Liver (tissue), 9 donors: ENCODE data around the gene SNX10. TPM values are rescaled to one million over a fixed set of nuclear protein-coding genes. Genes with fewer than 3 reads are reported as not detected.
A peak's percentile ranks its signal among the peaks of the same experiment; 100 is the strongest.

Source experiments
- DNase-seq: peaks from one replicate; pipeline ENCODE4 v3.0.0-alpha.2; 2017; ENCODE audit warnings: low spot score
- H3K27ac ChIP-seq, 2 donors: one replicate each; pipeline ENCODE4 v1.7.0; 2013; ENCODE audit warnings: inconsistent platforms in 2 of 2, low read length in 2 of 2, control low read depth in 1 of 2, low read depth in 1 of 2, mild to moderate bottlenecking in 1 of 2
- H3K27me3 ChIP-seq, 4 donors: one replicate each; pipeline versions ENCODE4 v1.6.1 to v1.7.0; 2013; ENCODE audit warnings: low read length in 3 of 4, inconsistent platforms in 1 of 4, mild to moderate bottlenecking in 1 of 4, moderate library complexity in 1 of 4; ENCODE audit not compliant: control insufficient read depth in 4 of 4, insufficient read depth in 4 of 4
- H3K36me3 ChIP-seq, 4 donors: one replicate each; pipeline versions ENCODE4 v1.6.1 to v1.7.0; 2013; ENCODE audit warnings: low read length in 3 of 4, mild to moderate bottlenecking in 3 of 4, low read depth in 1 of 4, moderate library complexity in 1 of 4; ENCODE audit not compliant: control insufficient read depth in 4 of 4, insufficient read depth in 3 of 4
- H3K4me1 ChIP-seq, 4 donors: one replicate each; pipeline versions ENCODE4 v1.6.1 to v1.7.0; 2013; ENCODE audit warnings: low read length in 3 of 4, mild to moderate bottlenecking in 3 of 4, moderate library complexity in 1 of 4; ENCODE audit not compliant: control insufficient read depth in 4 of 4, insufficient read depth in 4 of 4
- H3K4me3 ChIP-seq, 3 donors: one replicate each; pipeline versions ENCODE4 v1.6.1 to v1.7.0; 2013; ENCODE audit warnings: low read length in 3 of 3, control low read depth in 1 of 3, low read depth in 1 of 3, mild to moderate bottlenecking in 1 of 3
- H3K9ac ChIP-seq, 2 donors: one replicate each; pipeline ENCODE4 v1.7.0; 2013; ENCODE audit warnings: low read length in 2 of 2, mild to moderate bottlenecking in 2 of 2, moderate library complexity in 2 of 2, control low read depth in 1 of 2, low read depth in 1 of 2
- H3K9me3 ChIP-seq, 4 donors: one replicate each; pipeline versions ENCODE4 v1.6.1 to v1.7.0; 2013; ENCODE audit warnings: low read length in 3 of 4; ENCODE audit not compliant: control insufficient read depth in 4 of 4
- CTCF ChIP-seq: fragments of 150-350 bp; IDR thresholded peaks from 2 replicates; pipeline ENCODE4 v1.5.1; 2017; ENCODE audit warnings: improper control_type of control experiment, low read depth, low read length; ENCODE audit not compliant: missing input control
- EGR1 ChIP-seq, 2 donors: IDR thresholded peaks; 2 replicates each; pipeline ENCODE4 v1.6.1; 2016 to 2018; ENCODE audit warnings: antibody characterized with exemption in 2 of 2, low read depth in 2 of 2
- FOXA1 ChIP-seq: IDR thresholded peaks from 2 replicates; pipeline ENCODE4 v1.6.1; 2016; ENCODE audit warnings: antibody characterized with exemption
- FOXA2 ChIP-seq: IDR thresholded peaks from 2 replicates; pipeline ENCODE4 v1.6.1; 2016; ENCODE audit warnings: antibody characterized with exemption
- GABPA ChIP-seq, 2 donors: IDR thresholded peaks in 1 of 2; conservative IDR thresholded peaks in 1 of 2; 2 replicates each; pipeline ENCODE4 v1.6.1; 2016; ENCODE audit warnings: antibody characterized with exemption in 2 of 2, mild to moderate bottlenecking in 1 of 2, moderate library complexity in 1 of 2
- HNF4A ChIP-seq, 2 donors: conservative IDR thresholded peaks; 2 replicates each; pipeline ENCODE4 v1.6.1; 2016; ENCODE audit warnings: antibody characterized with exemption in 2 of 2, mild to moderate bottlenecking in 2 of 2
- HNF4G ChIP-seq: IDR thresholded peaks from 2 replicates; pipeline ENCODE4 v1.6.1; 2016; ENCODE audit warnings: antibody characterized with exemption
- JUND ChIP-seq, 2 donors: IDR thresholded peaks; 2 replicates each; pipeline ENCODE4 v1.6.1; 2016; ENCODE audit warnings: antibody characterized with exemption in 2 of 2
- MAX ChIP-seq: IDR thresholded peaks from 2 replicates; pipeline ENCODE4 v1.6.1; 2016; ENCODE audit warnings: antibody characterized with exemption
- NR2F2 ChIP-seq: IDR thresholded peaks from 2 replicates; pipeline ENCODE4 v1.6.1; 2016; ENCODE audit warnings: antibody characterized with exemption
- RAD21 ChIP-seq, 2 donors: IDR thresholded peaks; 2 replicates each; pipeline ENCODE4 v1.6.1; 2016; ENCODE audit warnings: antibody characterized with exemption in 2 of 2, mild to moderate bottlenecking in 2 of 2
- RXRA ChIP-seq, 2 donors: IDR thresholded peaks; 2 replicates each; pipeline ENCODE4 v1.6.1; 2017 to 2018; ENCODE audit warnings: antibody characterized with exemption in 2 of 2, mild to moderate bottlenecking in 1 of 2
- SP1 ChIP-seq: IDR thresholded peaks from 2 replicates; pipeline ENCODE4 v1.6.1; 2018; ENCODE audit warnings: antibody characterized with exemption, mild to moderate bottlenecking
- TAF1 ChIP-seq: conservative IDR thresholded peaks from 2 replicates; pipeline ENCODE4 v1.6.1; 2016; ENCODE audit warnings: antibody characterized with exemption, mild to moderate bottlenecking
- YY1 ChIP-seq: IDR thresholded peaks from 2 replicates; pipeline ENCODE4 v1.6.1; 2016; ENCODE audit warnings: antibody characterized with exemption, mild to moderate bottlenecking
- ZBTB33 ChIP-seq: IDR thresholded peaks from 2 replicates; pipeline ENCODE4 v1.6.1; 2016; ENCODE audit warnings: antibody characterized with exemption
- WGBS: extraction: QIAGEN DNeasy Blood & Tissue Kit; methylation state at CpG from one replicate; pipeline ENCODE4 v1.1.7; 2013; 5-methylcytosine and 5-hydroxymethylcytosine counted together
- polyA plus RNA-seq, 2 donors: library from polyadenylated mRNA; stranded (reverse) in 1 of 2; unstranded in 1 of 2; fragments of 200-250 nt in 1 of 2; fragments of >200 nt in 1 of 2; fragmentation: Nextera tagmentation in 1 of 2; extraction: Ambion mirVana in 1 of 2; gene quantifications; one replicate each; pipeline versions ENCODE4 v1.2.1 to v1.2.3, GENCODE V29; 2013 to 2015
- total RNA-seq, 2 donors: library from RNA; depleted of rRNA; stranded (reverse); fragments of >200 nt; gene quantifications; one replicate each; pipeline ENCODE4 v1.2.3, GENCODE V29; 2014
- TF ChIP-seq, protein P1 (sequence below): IDR thresholded peaks from 2 replicates; pipeline ENCODE4 v1.6.1; 2016; ENCODE audit warnings: antibody characterized with exemption
- TF ChIP-seq, protein P2 (sequence below): IDR thresholded peaks from 2 replicates; pipeline ENCODE4 v1.6.1; 2016; ENCODE audit warnings: antibody characterized with exemption, mild to moderate bottlenecking
- donor health status: healthy.
- donor health status: healthy.
- donor health status: healthy.
- donor health status: healthy.
- donor health status: healthy.

The SNX10 gene
- total and polyA plus RNA-seq, 4 donors: 5.9 to 15.9 (median 12.8) TPM

- no peak for TF ChIP-seq CTCF
- no peak for TF ChIP-seq NR2F2
- no peak for TF ChIP-seq FOXA1
- no peak for TF ChIP-seq SP1
- no peak for TF ChIP-seq HNF4A (conservative IDR thresholded peaks at IDR 0.05)
- TF ChIP-seq MAX: no peak
- TF ChIP-seq JUND (IDR thresholded peaks at IDR 0.05): no peak
These were observed 37.1 kb downstream of the SNX10 start (continued) for GRCh38 chr7:26328498-26329390.

GRCh38 chr7:26329520-26330255 lies 38.0 kb downstream of the SNX10 start:
- Histone ChIP-seq H3K27ac (peak overlapping the region; percentile 17 to 66), H3K9me3 (no peaks in the 10 kb centered on the region), H3K36me3 (no peaks in the 10 kb centered on the region), H3K27me3 (no peaks in the 10 kb centered on the region), H3K9ac (no peak overlapping the region), H3K4me3 (no peak overlapping the region), H3K4me1 (peaks cover 2 to 30% (median 9%) of the 10 kb centered on the region in 4 donors)
- DNase-seq: no peak
- 76% methylated on average over 13 of the region's 13 CpGs for WGBS
- TF ChIP-seq EGR1 (IDR thresholded peaks at IDR 0.05; ENCODE audit: low read depth in 2 of 2) (no peak), YY1 (no peak), RXRA (IDR thresholded peaks at IDR 0.05) (no peak), GABPA (IDR thresholded peaks at IDR 0.05 in 1 of 2, conservative IDR thresholded peaks at IDR 0.05 in 1 of 2) (no peak), RAD21 (IDR thresholded peaks at IDR 0.05) (no peak), JUND (IDR thresholded peaks at IDR 0.05) (no peak), HNF4G (no peak), HNF4A (conservative IDR thresholded peaks at IDR 0.05) (no peak), FOXA1 (no peak), TAF1 (no peak), FOXA2 (no peak), ZBTB33 (no peak), CTCF (no peak), NR2F2 (no peak), MAX (no peak)
- TF ChIP-seq, protein P1, sequence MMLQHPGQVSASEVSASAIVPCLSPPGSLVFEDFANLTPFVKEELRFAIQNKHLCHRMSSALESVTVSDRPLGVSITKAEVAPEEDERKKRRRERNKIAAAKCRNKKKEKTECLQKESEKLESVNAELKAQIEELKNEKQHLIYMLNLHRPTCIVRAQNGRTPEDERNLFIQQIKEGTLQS: no peak
- TF ChIP-seq, protein P2, sequence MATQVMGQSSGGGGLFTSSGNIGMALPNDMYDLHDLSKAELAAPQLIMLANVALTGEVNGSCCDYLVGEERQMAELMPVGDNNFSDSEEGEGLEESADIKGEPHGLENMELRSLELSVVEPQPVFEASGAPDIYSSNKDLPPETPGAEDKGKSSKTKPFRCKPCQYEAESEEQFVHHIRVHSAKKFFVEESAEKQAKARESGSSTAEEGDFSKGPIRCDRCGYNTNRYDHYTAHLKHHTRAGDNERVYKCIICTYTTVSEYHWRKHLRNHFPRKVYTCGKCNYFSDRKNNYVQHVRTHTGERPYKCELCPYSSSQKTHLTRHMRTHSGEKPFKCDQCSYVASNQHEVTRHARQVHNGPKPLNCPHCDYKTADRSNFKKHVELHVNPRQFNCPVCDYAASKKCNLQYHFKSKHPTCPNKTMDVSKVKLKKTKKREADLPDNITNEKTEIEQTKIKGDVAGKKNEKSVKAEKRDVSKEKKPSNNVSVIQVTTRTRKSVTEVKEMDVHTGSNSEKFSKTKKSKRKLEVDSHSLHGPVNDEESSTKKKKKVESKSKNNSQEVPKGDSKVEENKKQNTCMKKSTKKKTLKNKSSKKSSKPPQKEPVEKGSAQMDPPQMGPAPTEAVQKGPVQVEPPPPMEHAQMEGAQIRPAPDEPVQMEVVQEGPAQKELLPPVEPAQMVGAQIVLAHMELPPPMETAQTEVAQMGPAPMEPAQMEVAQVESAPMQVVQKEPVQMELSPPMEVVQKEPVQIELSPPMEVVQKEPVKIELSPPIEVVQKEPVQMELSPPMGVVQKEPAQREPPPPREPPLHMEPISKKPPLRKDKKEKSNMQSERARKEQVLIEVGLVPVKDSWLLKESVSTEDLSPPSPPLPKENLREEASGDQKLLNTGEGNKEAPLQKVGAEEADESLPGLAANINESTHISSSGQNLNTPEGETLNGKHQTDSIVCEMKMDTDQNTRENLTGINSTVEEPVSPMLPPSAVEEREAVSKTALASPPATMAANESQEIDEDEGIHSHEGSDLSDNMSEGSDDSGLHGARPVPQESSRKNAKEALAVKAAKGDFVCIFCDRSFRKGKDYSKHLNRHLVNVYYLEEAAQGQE: no peak
